ENCODE results near the gene CRIP3.

The CRIP3 gene

GRCh38 chr6:43325876-43326275 is 17.2 kb upstream of the CRIP3 start:
- TF ChIP-seq TAF1 (IDR thresholded peaks at IDR 0.05; ENCODE audit: borderline replicate concordance, insufficient read depth, low read length): no peak
- no peak for TF ChIP-seq REST (IDR thresholded peaks at IDR 0.05; ENCODE audit: insufficient read depth in 1 of 2, low read depth in 2 of 2, low read length in 2 of 2)
- no peak for TF ChIP-seq POLR2AphosphoS5 (IDR thresholded peaks at IDR 0.05; ENCODE audit: low read depth, low read length)
- no peak for TF ChIP-seq FOXP2 (optimal IDR thresholded peaks at IDR 0.05; ENCODE audit: borderline replicate concordance, extremely low read depth, extremely low read length, insufficient read depth)
- TF ChIP-seq SIN3A (IDR thresholded peaks at IDR 0.05; ENCODE audit: borderline replicate concordance, insufficient read depth, low read length): no peak

GRCh38 chr6:43318011-43318410 is 9.4 kb upstream of the CRIP3 start:
- TF ChIP-seq POLR2AphosphoS5 (IDR thresholded peaks at IDR 0.05; ENCODE audit: low read depth, low read length) (no peak), REST (IDR thresholded peaks at IDR 0.05; ENCODE audit: insufficient read depth in 1 of 2, low read depth in 2 of 2, low read length in 2 of 2) (no peak), TAF1 (IDR thresholded peaks at IDR 0.05; ENCODE audit: borderline replicate concordance, insufficient read depth, low read length) (no peak), FOXP2 (optimal IDR thresholded peaks at IDR 0.05; ENCODE audit: borderline replicate concordance, extremely low read depth, extremely low read length, insufficient read depth) (no peak), SIN3A (IDR thresholded peaks at IDR 0.05; ENCODE audit: borderline replicate concordance, insufficient read depth, low read length) (no peak)

GRCh38 chr6:43313813-43314212 is 5.2 kb upstream of the CRIP3 start:
- TF ChIP-seq SIN3A (IDR thresholded peaks at IDR 0.05; ENCODE audit: borderline replicate concordance, insufficient read depth, low read length) (no peak), POLR2AphosphoS5 (IDR thresholded peaks at IDR 0.05; ENCODE audit: low read depth, low read length) (no peak), TAF1 (IDR thresholded peaks at IDR 0.05; ENCODE audit: borderline replicate concordance, insufficient read depth, low read length) (no peak), FOXP2 (optimal IDR thresholded peaks at IDR 0.05; ENCODE audit: borderline replicate concordance, extremely low read depth, extremely low read length, insufficient read depth) (no peak), REST (IDR thresholded peaks at IDR 0.05; ENCODE audit: insufficient read depth in 1 of 2, low read depth in 2 of 2, low read length in 2 of 2) (no peak)

- no peak for TF ChIP-seq SIN3A (IDR thresholded peaks at IDR 0.05; ENCODE audit: borderline replicate concordance, insufficient read depth, low read length)
These were observed 3.0 kb upstream of the CRIP3 start for GRCh38 chr6:43311666-43312065.

GRCh38 chr6:43310624-43311023 is 2.0 kb upstream of the CRIP3 start:
- TF ChIP-seq POLR2AphosphoS5 (IDR thresholded peaks at IDR 0.05; ENCODE audit: low read depth, low read length): no peak
- TF ChIP-seq SIN3A (IDR thresholded peaks at IDR 0.05; ENCODE audit: borderline replicate concordance, insufficient read depth, low read length): no peak
- no peak for TF ChIP-seq FOXP2 (optimal IDR thresholded peaks at IDR 0.05; ENCODE audit: borderline replicate concordance, extremely low read depth, extremely low read length, insufficient read depth)
- no peak for TF ChIP-seq TAF1 (IDR thresholded peaks at IDR 0.05; ENCODE audit: borderline replicate concordance, insufficient read depth, low read length)
- no peak for TF ChIP-seq REST (IDR thresholded peaks at IDR 0.05; ENCODE audit: insufficient read depth in 1 of 2, low read depth in 2 of 2, low read length in 2 of 2)
